Measurements from ENCODE around the gene HTRA1.

DNA sequence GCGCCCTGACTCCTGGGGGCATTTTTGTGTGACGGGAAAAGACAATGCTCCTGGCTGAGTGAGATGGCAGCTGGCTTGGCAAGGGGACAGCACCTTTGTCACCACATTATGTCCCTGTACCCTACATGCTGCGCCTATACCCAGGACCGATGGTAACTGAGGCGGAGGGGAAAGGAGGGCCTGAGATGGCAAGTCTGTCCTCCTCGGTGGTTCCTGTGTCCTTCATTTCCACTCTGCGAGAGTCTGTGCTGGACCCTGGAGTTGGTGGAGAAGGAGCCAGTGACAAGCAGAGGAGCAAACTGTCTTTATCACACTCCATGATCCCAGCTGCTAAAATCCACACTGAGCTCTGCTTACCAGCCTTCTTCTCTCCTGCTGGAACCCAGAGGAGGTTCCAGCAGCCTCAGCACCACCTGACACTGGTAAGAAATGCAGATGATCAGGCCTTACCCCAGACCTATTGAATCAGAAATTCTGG, 6.7 kb upstream of the HTRA1 start, which contains the start of gene ARMS2:
- TF ChIP-seq EZH2 (IDR thresholded peaks at IDR 0.05; ENCODE audit: low read length, unreplicated experiment): no peak
- TF ChIP-seq, protein P1, sequence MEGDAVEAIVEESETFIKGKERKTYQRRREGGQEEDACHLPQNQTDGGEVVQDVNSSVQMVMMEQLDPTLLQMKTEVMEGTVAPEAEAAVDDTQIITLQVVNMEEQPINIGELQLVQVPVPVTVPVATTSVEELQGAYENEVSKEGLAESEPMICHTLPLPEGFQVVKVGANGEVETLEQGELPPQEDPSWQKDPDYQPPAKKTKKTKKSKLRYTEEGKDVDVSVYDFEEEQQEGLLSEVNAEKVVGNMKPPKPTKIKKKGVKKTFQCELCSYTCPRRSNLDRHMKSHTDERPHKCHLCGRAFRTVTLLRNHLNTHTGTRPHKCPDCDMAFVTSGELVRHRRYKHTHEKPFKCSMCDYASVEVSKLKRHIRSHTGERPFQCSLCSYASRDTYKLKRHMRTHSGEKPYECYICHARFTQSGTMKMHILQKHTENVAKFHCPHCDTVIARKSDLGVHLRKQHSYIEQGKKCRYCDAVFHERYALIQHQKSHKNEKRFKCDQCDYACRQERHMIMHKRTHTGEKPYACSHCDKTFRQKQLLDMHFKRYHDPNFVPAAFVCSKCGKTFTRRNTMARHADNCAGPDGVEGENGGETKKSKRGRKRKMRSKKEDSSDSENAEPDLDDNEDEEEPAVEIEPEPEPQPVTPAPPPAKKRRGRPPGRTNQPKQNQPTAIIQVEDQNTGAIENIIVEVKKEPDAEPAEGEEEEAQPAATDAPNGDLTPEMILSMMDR (conservative IDR thresholded peaks at IDR 0.05; ENCODE audit: low read depth, low read length): no peak
